GM12878 (cell line): Measurements from ENCODE around the gene ACYP2. TPM values are rescaled to one million over a fixed set of nuclear protein-coding genes. Genes with fewer than 3 reads are reported as not detected.
A peak's percentile ranks its signal among the peaks of the same experiment; 100 is the strongest.

Experiments
- ATF2 ChIP-seq: IDR thresholded peaks from 2 replicates; pipeline ENCODE4 v1.6.1; 2012; ENCODE audit warnings: low read length, inconsistent platforms
- ATF7 ChIP-seq: fragments of 450-650 bp; IDR thresholded peaks from 2 replicates; pipeline ENCODE4 v1.6.1; 2016; ENCODE audit warnings: low read depth, mild to moderate bottlenecking
- BCL11A ChIP-seq: IDR thresholded peaks from 2 replicates; pipeline ENCODE4 v1.6.1; 2011; ENCODE audit warnings: low read depth, low read length
- BCL3 ChIP-seq: IDR thresholded peaks from 2 replicates; pipeline ENCODE4 v1.6.1; 2011; ENCODE audit warnings: borderline replicate concordance, low read depth, mild to moderate bottlenecking, moderate library complexity, low read length; ENCODE audit not compliant: insufficient read depth, poor library complexity, severe bottlenecking
- BCLAF1 ChIP-seq: fragments of 450-650 bp; IDR thresholded peaks from 2 replicates; pipeline ENCODE4 v1.6.1; 2017; ENCODE audit warnings: antibody characterized with exemption, mild to moderate bottlenecking, moderate library complexity
- CBX5 ChIP-seq: sonication (generic); IDR thresholded peaks from 2 replicates; pipeline ENCODE4 v1.6.1; 2016; ENCODE audit warnings: low read depth, moderate library complexity, mild to moderate bottlenecking, inconsistent platforms
- DPF2 ChIP-seq: fragments of 450-650 bp; IDR thresholded peaks from 2 replicates; pipeline ENCODE4 v1.6.1; 2017; ENCODE audit warnings: mild to moderate bottlenecking
- EED ChIP-seq: sonication (generic); IDR thresholded peaks from 2 replicates; pipeline ENCODE4 v1.6.1; 2016; ENCODE audit warnings: antibody characterized with exemption, low read depth
- EZH2 ChIP-seq: IDR thresholded peaks from 2 replicates; pipeline ENCODE4 v1.6.1; 2012; ENCODE audit warnings: low read depth, mild to moderate bottlenecking, control low read depth, inconsistent platforms, low read length, borderline replicate concordance; ENCODE audit not compliant: control insufficient read depth
- IKZF2 ChIP-seq, 2 experiments: fragments of 450-650 bp; IDR thresholded peaks; 2 replicates each; pipeline ENCODE4 v1.6.1; 2017; ENCODE audit warnings: mild to moderate bottlenecking in 2 of 2, moderate library complexity in 2 of 2
- IRF4 ChIP-seq: IDR thresholded peaks from 2 replicates; pipeline ENCODE4 v1.6.1; 2011; ENCODE audit warnings: low read depth, low read length
- JUNB ChIP-seq: IDR thresholded peaks from 2 replicates; pipeline ENCODE4 v1.6.1; 2016; ENCODE audit warnings: antibody characterized with exemption, mild to moderate bottlenecking
- JUND ChIP-seq: IDR thresholded peaks from 2 replicates; pipeline ENCODE4 v1.6.1; 2012; ENCODE audit warnings: low read depth, mild to moderate bottlenecking, low read length, improper control_type of control experiment, moderate library complexity
- MLLT1 ChIP-seq: fragments of 450-650 bp; IDR thresholded peaks from 2 replicates; pipeline ENCODE4 v1.6.1; 2016; ENCODE audit warnings: mild to moderate bottlenecking
- NBN ChIP-seq: fragments of 450-650 bp; IDR thresholded peaks from 2 replicates; pipeline ENCODE4 v1.6.1; 2016
- NR2C1 ChIP-seq: fragments of 450-650 bp; IDR thresholded peaks from 2 replicates; pipeline ENCODE4 v1.6.1; 2017; ENCODE audit warnings: antibody characterized with exemption, mild to moderate bottlenecking, moderate library complexity
- USF1 ChIP-seq: IDR thresholded peaks from 2 replicates; pipeline ENCODE4 v1.6.1; 2011; ENCODE audit warnings: borderline replicate concordance, low read depth, mild to moderate bottlenecking, moderate library complexity, mixed read lengths, low read length; ENCODE audit not compliant: insufficient read depth; ENCODE audit errors: extremely low read length
- ZBED1 ChIP-seq: IDR thresholded peaks from 2 replicates; pipeline ENCODE4 v1.6.1; 2016; ENCODE audit warnings: borderline replicate concordance
- polyA plus RNA-seq, 11 experiments: library from polyadenylated mRNA; depleted of rRNA in 4 of 11; unstranded in 6 of 11; stranded (reverse) in 5 of 11; fragments of >200 nt; fragmentation: Nextera tagmentation in 4 of 11; fragmentation: Illumina TruSeq in 1 of 11; extraction: Ambion mirVana in 4 of 11; extraction: Trizol in 1 of 11; gene quantifications; 1 replicate in 1 of 11; 2 replicates in 10 of 11; pipeline versions ENCODE4 v1.2.1 to v1.2.3, GENCODE V29; 2011 to 2016; ENCODE audit warnings: inconsistent platforms in 2 of 11, missing spikeins in 2 of 11, low read depth in 1 of 11
- total RNA-seq, 4 experiments: library from RNA; depleted of rRNA in 3 of 4; stranded (reverse); fragments of >200 nt in 3 of 4; fragmentation: Illumina TruSeq in 1 of 4; extraction: Trizol in 1 of 4; gene quantifications; 2 replicates each; pipeline versions ENCODE4 v1.2.1 to v1.2.3, GENCODE V29; 2013 to 2021

ACYP2 gene
- total and polyA plus RNA-seq, 10 of the 15 experiments (the other 5 are each of a cell fraction or from before 2014, with no cell fraction given): 4.2 to 16.3 (median 9.0) TPM

GRCh38 chr2:54259413-54260240 is 144.2 kb downstream of the ACYP2 start (continued):
- no peak for TF ChIP-seq BCL3
- no peak for TF ChIP-seq CBX5
- TF ChIP-seq IKZF2 (IDR thresholded peaks at IDR 0.05): peak; percentile 51 to 58; a peak in 3 of 4 replicates
- TF ChIP-seq ATF7: no peak
- no peak for TF ChIP-seq USF1
- TF ChIP-seq DPF2: no peak
- no peak for TF ChIP-seq NR2C1
- no peak for TF ChIP-seq JUND
- TF ChIP-seq BCLAF1: no peak
- no peak for TF ChIP-seq EZH2
- TF ChIP-seq ATF2: 0 out of 2 replicates have a peak, but pooled peaks have one; percentile 4
- TF ChIP-seq NBN: 0 out of 2 replicates have a peak, but pooled peaks have one; percentile 38
- peak; percentile 54; the same call in 1 of the 2 replicates for TF ChIP-seq IRF4
- peak; percentile 52; the same call in 1 of the 2 replicates for TF ChIP-seq EED
- peak; percentile 83 for TF ChIP-seq JUNB
- TF ChIP-seq MLLT1: no peak
- TF ChIP-seq ZBED1: 0 out of 2 replicates have a peak, but pooled peaks have one; percentile 44
- no peak for TF ChIP-seq BCL11A
